ENCODE data around the gene SHC2. TPM values are rescaled to one million over a fixed set of nuclear protein-coding genes. Genes with fewer than 3 reads are reported as not detected.

Gene SHC2
- total and polyA plus RNA-seq, 9 of the 15 experiments (the other 6 are each of a cell fraction or from before 2014, with no cell fraction given): 0.14 to 0.36 (median 0.17) TPM; not detected in 5

GRCh38 chr19:495402-496111 is 34.7 kb upstream of the SHC2 start (continued):
- TF ChIP-seq NFE2L1 (tag; IDR thresholded peaks at IDR 0.05; ENCODE audit: borderline replicate concordance, low read depth) (no peak), TAF9B (IDR thresholded peaks at IDR 0.05; ENCODE audit: partially characterized antibody) (no peak), SAP30 (IDR thresholded peaks at IDR 0.05; ENCODE audit: borderline replicate concordance, insufficient read depth, low read depth, low read length, poor library complexity, severe bottlenecking) (no peak), FOXJ3 (CRISPR knock-in tag; IDR thresholded peaks at IDR 0.05) (no peak), PTBP1 (IDR thresholded peaks at IDR 0.05; ENCODE audit: low read depth, low read length) (no peak), ZNF24 (IDR thresholded peaks at IDR 0.05) (0 out of 2 replicates have a peak, but pooled peaks have one; percentile 29), MYC (IDR thresholded peaks at IDR 0.05; ENCODE audit: low read depth, low read length) (no peak), MYC (CRISPR knock-in tag; IDR thresholded peaks at IDR 0.05; ENCODE audit: borderline replicate concordance, low read depth) (0 out of 2 replicates have a peak, but pooled peaks have one; percentile 44), HDAC3 (IDR thresholded peaks at IDR 0.05; ENCODE audit: borderline replicate concordance, partially characterized antibody) (no peak), NKRF (IDR thresholded peaks at IDR 0.05; ENCODE audit: borderline replicate concordance) (0 out of 2 replicates have a peak, but pooled peaks have one; percentile 47), SIX5 (IDR thresholded peaks at IDR 0.05; ENCODE audit: borderline replicate concordance in 1 of 2, insufficient read depth in 1 of 2, low read depth in 1 of 2, low read length in 2 of 2) (no peak), BMI1 (IDR thresholded peaks at IDR 0.05; ENCODE audit: low read length) (no peak)
- TF ChIP-seq, protein P1, sequence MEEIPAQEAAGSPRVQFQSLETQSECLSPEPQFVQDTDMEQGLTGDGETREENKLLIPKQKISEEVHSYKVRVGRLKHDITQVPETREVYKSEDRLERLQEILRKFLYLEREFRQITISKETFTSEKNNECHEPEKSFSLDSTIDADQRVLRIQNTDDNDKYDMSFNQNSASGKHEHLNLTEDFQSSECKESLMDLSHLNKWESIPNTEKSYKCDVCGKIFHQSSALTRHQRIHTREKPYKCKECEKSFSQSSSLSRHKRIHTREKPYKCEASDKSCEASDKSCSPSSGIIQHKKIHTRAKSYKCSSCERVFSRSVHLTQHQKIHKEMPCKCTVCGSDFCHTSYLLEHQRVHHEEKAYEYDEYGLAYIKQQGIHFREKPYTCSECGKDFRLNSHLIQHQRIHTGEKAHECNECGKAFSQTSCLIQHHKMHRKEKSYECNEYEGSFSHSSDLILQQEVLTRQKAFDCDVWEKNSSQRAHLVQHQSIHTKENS (CRISPR knock-in tag; IDR thresholded peaks at IDR 0.05): no peak

Measured in K562 (cell line).